CD14-positive monocyte (primary cell): ENCODE measurements around the gene LGR4. TPM values are rescaled to one million over a fixed set of nuclear protein-coding genes. Genes with fewer than 3 reads are reported as not detected.

Source experiments
- DNase-seq, 3 donors: peaks; one replicate each; pipeline ENCODE4 v3.0.0-alpha.2; 2011 to 2022
- H2AFZ ChIP-seq: 2 replicates; pipeline ENCODE4 v1.6.0; 2012; ENCODE audit warnings: mild to moderate bottlenecking, low read depth, low read length, inconsistent platforms; ENCODE audit not compliant: insufficient read depth, poor library complexity, severe bottlenecking
- H3K27ac ChIP-seq, 2 donors: 1 replicate in 1 of 2; 2 replicates in 1 of 2; pipeline ENCODE4 v1.5.1; 2012 to 2013; ENCODE audit warnings: low read length in 2 of 2, control low read depth in 1 of 2, inconsistent platforms in 1 of 2, low read depth in 1 of 2, mild to moderate bottlenecking in 1 of 2
- H3K27me3 ChIP-seq, 2 donors: one replicate each; pipeline versions ENCODE4 v1.6.0 to v1.6.1; 2011 to 2013; ENCODE audit warnings: low read length in 2 of 2; ENCODE audit not compliant: control insufficient read depth in 2 of 2, insufficient read depth in 2 of 2
- H3K36me3 ChIP-seq, 2 donors: replicated peaks in 1 of 2; 1 replicate in 1 of 2; 2 replicates in 1 of 2; pipeline versions ENCODE4 v1.5.1 to v1.6.1; 2012 to 2013; ENCODE audit warnings: low read length in 2 of 2, control low read depth in 1 of 2, inconsistent platforms in 1 of 2, mild to moderate bottlenecking in 1 of 2; ENCODE audit not compliant: insufficient read depth in 2 of 2, control insufficient read depth in 1 of 2
- H3K4me1 ChIP-seq, 2 donors: 1 replicate in 1 of 2; 2 replicates in 1 of 2; pipeline versions ENCODE4 v1.5.1 to v1.6.1; 2012 to 2013; ENCODE audit warnings: low read length in 2 of 2, control low read depth in 1 of 2, inconsistent platforms in 1 of 2, mild to moderate bottlenecking in 1 of 2, moderate library complexity in 1 of 2; ENCODE audit not compliant: insufficient read depth in 2 of 2, control insufficient read depth in 1 of 2
- H3K4me2 ChIP-seq: replicated peaks from 2 replicates; pipeline ENCODE3; 2012; ENCODE audit warnings: low read length, moderate library complexity, mild to moderate bottlenecking; ENCODE audit not compliant: poor library complexity, severe bottlenecking; ENCODE audit errors: extremely low read depth
- H3K4me3 ChIP-seq, 3 experiments: fragments of 200-600 bp in 1 of 3; sonication (generic) in 1 of 3; replicated peaks in 1 of 3; 1 replicate in 2 of 3; 2 replicates in 1 of 3; pipeline ENCODE4 v1.5.1; 2011 to 2013; ENCODE audit warnings: low read length in 3 of 3, mild to moderate bottlenecking in 3 of 3, control low read depth in 2 of 3, low read depth in 2 of 3, inconsistent platforms in 1 of 3, moderate library complexity in 1 of 3
- H3K79me2 ChIP-seq: 2 replicates; pipeline ENCODE4 v1.6.0; 2012; ENCODE audit warnings: mild to moderate bottlenecking, control low read depth, inconsistent platforms, low read length, moderate library complexity; ENCODE audit not compliant: insufficient read depth
- H3K9ac ChIP-seq: 2 replicates; pipeline ENCODE4 v1.6.0; 2017; ENCODE audit warnings: low read length, mild to moderate bottlenecking; ENCODE audit not compliant: insufficient read depth, poor library complexity, severe bottlenecking
- H3K9me3 ChIP-seq, 2 donors: replicated peaks in 1 of 2; 1 replicate in 1 of 2; 2 replicates in 1 of 2; pipeline versions ENCODE4 v1.5.1 to v1.6.1; 2012 to 2013; ENCODE audit warnings: low read length in 2 of 2, control low read depth in 1 of 2; ENCODE audit not compliant: control insufficient read depth in 1 of 2, insufficient read depth in 1 of 2
- H4K20me1 ChIP-seq: 2 replicates; pipeline ENCODE4 v1.6.0; 2012; ENCODE audit warnings: mild to moderate bottlenecking, low read length, control low read depth, moderate library complexity; ENCODE audit not compliant: insufficient read depth
- H3K27ac Mint-ChIP-seq, 7 donors: one replicate each; pipeline ENCODE4 v1.8.0; 2020; ENCODE audit warnings: mild to moderate bottlenecking in 7 of 7, mixed read lengths in 7 of 7, moderate library complexity in 6 of 7, inconsistent platforms in 2 of 7
- H3K27me3 Mint-ChIP-seq, 3 donors: one replicate each; pipeline ENCODE4 v1.8.0; 2021 to 2022; ENCODE audit warnings: low read depth in 3 of 3, mild to moderate bottlenecking in 3 of 3, mixed read lengths in 3 of 3, moderate library complexity in 3 of 3, inconsistent platforms in 1 of 3
- H3K36me3 Mint-ChIP-seq, 2 donors: one replicate each; pipeline ENCODE4 v1.8.0; 2020; ENCODE audit warnings: mixed read lengths in 2 of 2, inconsistent platforms in 1 of 2, mild to moderate bottlenecking in 1 of 2
- H3K4me1 Mint-ChIP-seq: one replicate; pipeline ENCODE4 v1.8.0; 2020; ENCODE audit warnings: mild to moderate bottlenecking, mixed read lengths
- H3K4me3 Mint-ChIP-seq, 2 donors: one replicate each; pipeline ENCODE4 v1.8.0; 2020; ENCODE audit warnings: mild to moderate bottlenecking in 2 of 2, mixed read lengths in 2 of 2, moderate library complexity in 1 of 2
- H3K9me3 Mint-ChIP-seq, 7 donors: one replicate each; pipeline ENCODE4 v1.8.0; 2020 to 2022; ENCODE audit warnings: mixed read lengths in 7 of 7, mild to moderate bottlenecking in 6 of 7, moderate library complexity in 6 of 7, inconsistent platforms in 2 of 7
- WGBS: methylation state at CpG from one replicate; pipeline ENCODE4 v1.1.5; 2013; ENCODE audit warnings: missing lambda C conversion rate; ENCODE audit not compliant: insufficient coverage; 5-methylcytosine and 5-hydroxymethylcytosine counted together
- intact Hi-C, 2 donors: fragments of 100-400 bp; cut with micrococcal nuclease; formaldehyde crosslinking; loops; one replicate each; pipeline versions ENCODE4 v1.15.0 to v1.15.1; 2023
- polyA plus RNA-seq, 3 donors: library from polyadenylated mRNA; depleted of rRNA in 1 of 3; unstranded in 2 of 3; stranded (reverse) in 1 of 3; fragments of 300-500 nt in 2 of 3; fragments of >200 nt in 1 of 3; fragmentation: Illumina TruSeq in 2 of 3; gene quantifications; 1 replicate in 2 of 3; 2 replicates in 1 of 3; pipeline ENCODE4 v1.2.3, GENCODE V29; 2012 to 2021
- TF ChIP-seq, protein P1 (sequence below): fragments of 200-600 bp; IDR thresholded peaks from one replicate; pipeline ENCODE4 v1.8.0; 2022; ENCODE audit warnings: antibody characterized with exemption, mild to moderate bottlenecking

Gene LGR4
- polyA plus RNA-seq, 3 donors, result 0.67 to 0.92 (median 0.72) TPM

DNA sequence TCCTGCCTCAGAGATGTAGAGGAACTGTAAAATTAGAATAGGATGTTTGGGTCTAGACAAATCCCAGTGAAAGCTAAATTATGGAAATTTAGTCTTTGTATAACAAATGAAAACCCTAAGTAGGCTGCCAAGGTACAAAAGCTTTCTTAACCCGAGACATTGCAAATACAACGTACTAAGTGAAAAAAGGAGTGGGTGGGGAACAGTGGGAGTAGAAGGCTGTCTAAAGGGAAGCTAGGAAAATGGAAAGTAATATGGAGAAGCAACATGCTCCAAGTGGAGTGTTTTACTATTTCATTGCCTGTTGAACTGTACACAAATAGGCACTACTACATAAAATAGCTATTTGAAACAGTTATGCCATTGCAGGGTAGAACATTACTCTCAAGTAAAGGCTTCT lies 40.8 kb upstream of the LGR4 start:
- no peak overlapping the region for H2AFZ ChIP-seq
- Mint-ChIP-seq H3K36me3 (no peaks in the 10 kb centered on the region), H3K27me3 (peaks cover 0 to 3% (median 0%) of the 10 kb centered on the region in 3 donors), H3K9me3 (peaks cover 0 to 8% (median 3%) of the 10 kb centered on the region in 7 donors), H3K27ac (no peak overlapping the region), H3K4me3 (no peak overlapping the region), H3K4me1 (peaks cover 6% of the 10 kb centered on the region)
- TF ChIP-seq, protein P1, sequence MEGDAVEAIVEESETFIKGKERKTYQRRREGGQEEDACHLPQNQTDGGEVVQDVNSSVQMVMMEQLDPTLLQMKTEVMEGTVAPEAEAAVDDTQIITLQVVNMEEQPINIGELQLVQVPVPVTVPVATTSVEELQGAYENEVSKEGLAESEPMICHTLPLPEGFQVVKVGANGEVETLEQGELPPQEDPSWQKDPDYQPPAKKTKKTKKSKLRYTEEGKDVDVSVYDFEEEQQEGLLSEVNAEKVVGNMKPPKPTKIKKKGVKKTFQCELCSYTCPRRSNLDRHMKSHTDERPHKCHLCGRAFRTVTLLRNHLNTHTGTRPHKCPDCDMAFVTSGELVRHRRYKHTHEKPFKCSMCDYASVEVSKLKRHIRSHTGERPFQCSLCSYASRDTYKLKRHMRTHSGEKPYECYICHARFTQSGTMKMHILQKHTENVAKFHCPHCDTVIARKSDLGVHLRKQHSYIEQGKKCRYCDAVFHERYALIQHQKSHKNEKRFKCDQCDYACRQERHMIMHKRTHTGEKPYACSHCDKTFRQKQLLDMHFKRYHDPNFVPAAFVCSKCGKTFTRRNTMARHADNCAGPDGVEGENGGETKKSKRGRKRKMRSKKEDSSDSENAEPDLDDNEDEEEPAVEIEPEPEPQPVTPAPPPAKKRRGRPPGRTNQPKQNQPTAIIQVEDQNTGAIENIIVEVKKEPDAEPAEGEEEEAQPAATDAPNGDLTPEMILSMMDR, result no peak
- no peaks in the 10 kb centered on the region for H3K79me2 ChIP-seq
- no peaks in the 10 kb centered on the region for H3K36me3 ChIP-seq
- no peaks in the 10 kb centered on the region for H3K9me3 ChIP-seq
- no peak overlapping the region for H3K27ac ChIP-seq
- no peak overlapping the region for H3K4me2 ChIP-seq
- no peaks in the 10 kb centered on the region for H3K27me3 ChIP-seq
- intact Hi-C loops, result no loop called here
- peaks cover 0 to 3% of the 10 kb centered on the region in 2 donors for H3K4me1 ChIP-seq
- no peaks in the 10 kb centered on the region for H4K20me1 ChIP-seq
- H3K9ac ChIP-seq, result no peak overlapping the region
- no peak overlapping the region for H3K4me3 ChIP-seq
- no peak for DNase-seq
- 100% methylated on average over 2 of the region's 2 CpGs for WGBS

DNA sequence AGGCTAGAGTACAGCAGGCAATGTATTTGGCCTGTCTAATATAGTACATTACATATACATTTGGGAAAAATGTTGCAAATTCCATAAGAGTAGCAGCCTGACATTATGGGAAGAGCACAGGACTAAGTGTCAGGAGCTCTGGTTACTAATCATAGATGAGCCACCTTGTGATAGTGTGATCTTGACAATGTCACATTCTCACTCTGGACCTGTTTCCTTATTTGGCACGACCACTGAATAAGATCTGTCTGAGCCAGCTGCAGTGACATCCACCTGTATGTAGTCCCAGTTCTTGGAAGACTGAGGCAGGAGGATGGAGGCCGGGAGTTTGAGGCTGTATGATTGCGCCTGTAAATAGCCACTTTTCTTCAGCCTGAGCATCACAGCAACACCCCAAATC lies 39.6 kb upstream of the LGR4 start:
- no peak overlapping the region for H3K27ac Mint-ChIP-seq
- intact Hi-C loops, result no loop called here
- no peak overlapping the region for H3K4me2 ChIP-seq
- H4K20me1 ChIP-seq, result no peaks in the 10 kb centered on the region
- no peak overlapping the region for H2AFZ ChIP-seq
- no peaks in the 10 kb centered on the region for H3K36me3 Mint-ChIP-seq
- H3K36me3 ChIP-seq, result no peaks in the 10 kb centered on the region
- TF ChIP-seq, protein P1, result no peak
- H3K27me3 Mint-ChIP-seq, result peaks cover 0 to 1% (median 0%) of the 10 kb centered on the region in 3 donors
- H3K4me1 Mint-ChIP-seq, result peaks cover 9% of the 10 kb centered on the region
- DNase-seq, result no peak
- no peak overlapping the region for H3K4me3 ChIP-seq
- H3K4me3 Mint-ChIP-seq, result no peak overlapping the region
- 100% methylated on average over 1 of the region's 3 CpGs for WGBS
- H3K79me2 ChIP-seq, result no peaks in the 10 kb centered on the region
- H3K4me1 ChIP-seq, result peaks cover 3 to 4% of the 10 kb centered on the region in 2 donors
- no peak overlapping the region for H3K27ac ChIP-seq
- H3K9me3 ChIP-seq, result no peaks in the 10 kb centered on the region
- no peak overlapping the region for H3K9ac ChIP-seq
- peaks cover 0 to 10% (median 4%) of the 10 kb centered on the region in 7 donors for H3K9me3 Mint-ChIP-seq
- no peaks in the 10 kb centered on the region for H3K27me3 ChIP-seq
